ENCODE measurements around the gene ZNF488.

DNA sequence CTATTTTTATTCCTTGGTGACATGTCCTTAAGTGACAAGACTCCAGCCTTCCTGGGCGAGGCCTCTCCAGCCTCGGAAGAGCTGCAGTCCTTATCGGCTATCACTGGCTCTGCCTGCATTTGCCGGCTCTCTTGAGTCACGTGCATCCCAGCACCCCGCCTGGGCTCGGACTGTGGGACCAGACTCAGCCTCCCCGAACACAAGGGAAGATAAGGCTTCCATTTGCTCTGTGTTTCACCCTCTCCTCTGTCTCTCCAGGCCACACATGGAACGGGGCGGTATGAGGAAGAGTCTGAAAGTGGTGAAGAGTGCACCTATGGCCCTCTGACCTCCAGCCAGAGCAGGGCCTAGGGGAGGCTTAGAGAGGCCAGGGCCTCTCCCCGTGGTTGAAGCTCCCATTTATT is 57.2 kb downstream of the ZNF488 start:
- TF ChIP-seq POLR2AphosphoS5 (IDR thresholded peaks at IDR 0.05): no peak
- TF ChIP-seq, protein P1, sequence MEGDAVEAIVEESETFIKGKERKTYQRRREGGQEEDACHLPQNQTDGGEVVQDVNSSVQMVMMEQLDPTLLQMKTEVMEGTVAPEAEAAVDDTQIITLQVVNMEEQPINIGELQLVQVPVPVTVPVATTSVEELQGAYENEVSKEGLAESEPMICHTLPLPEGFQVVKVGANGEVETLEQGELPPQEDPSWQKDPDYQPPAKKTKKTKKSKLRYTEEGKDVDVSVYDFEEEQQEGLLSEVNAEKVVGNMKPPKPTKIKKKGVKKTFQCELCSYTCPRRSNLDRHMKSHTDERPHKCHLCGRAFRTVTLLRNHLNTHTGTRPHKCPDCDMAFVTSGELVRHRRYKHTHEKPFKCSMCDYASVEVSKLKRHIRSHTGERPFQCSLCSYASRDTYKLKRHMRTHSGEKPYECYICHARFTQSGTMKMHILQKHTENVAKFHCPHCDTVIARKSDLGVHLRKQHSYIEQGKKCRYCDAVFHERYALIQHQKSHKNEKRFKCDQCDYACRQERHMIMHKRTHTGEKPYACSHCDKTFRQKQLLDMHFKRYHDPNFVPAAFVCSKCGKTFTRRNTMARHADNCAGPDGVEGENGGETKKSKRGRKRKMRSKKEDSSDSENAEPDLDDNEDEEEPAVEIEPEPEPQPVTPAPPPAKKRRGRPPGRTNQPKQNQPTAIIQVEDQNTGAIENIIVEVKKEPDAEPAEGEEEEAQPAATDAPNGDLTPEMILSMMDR (IDR thresholded peaks at IDR 0.05; ENCODE audit: poor library complexity, severe bottlenecking): no peak
- no peak for TF ChIP-seq RAD21 (conservative IDR thresholded peaks at IDR 0.05)
- TF ChIP-seq TAF1 (IDR thresholded peaks at IDR 0.05; ENCODE audit: low read depth): no peak
- no peak for TF ChIP-seq EZH2 (IDR thresholded peaks at IDR 0.05; ENCODE audit: borderline replicate concordance, insufficient read depth, low read length, poor library complexity, severe bottlenecking)
- TF ChIP-seq EP300 (conservative IDR thresholded peaks at IDR 0.05; ENCODE audit: poor library complexity, severe bottlenecking): no peak
- no peak for TF ChIP-seq SMC3 (conservative IDR thresholded peaks at IDR 0.05; ENCODE audit: poor library complexity)
- TF ChIP-seq MXI1 (conservative IDR thresholded peaks at IDR 0.05; ENCODE audit: poor library complexity, severe bottlenecking): no peak

Data from neural cell (in vitro differentiated cells).